AG04450 (cell line): ENCODE results near the gene NBPF3. TPM values are rescaled to one million over a fixed set of nuclear protein-coding genes. Genes with fewer than 3 reads are reported as not detected.
"Not testable (repeated sequence)": the region's sequence is repeated elsewhere in the genome, so short reads cannot be mapped to it uniquely, and the experiment has no call there.

Experiments used
- CTCF ChIA-PET: fragments of 300-600, 350-600 bp; formaldehyde crosslinking; extraction: SDS; loops from one replicate; lab custom pipeline; 2022; ENCODE audit warnings: antibody characterized with exemption, inconsistent platforms; lab: Charles Lee
- POLR2A ChIA-PET: fragments of 350-600 bp; formaldehyde crosslinking; extraction: SDS; loops from one replicate; lab custom pipeline; 2021; ENCODE audit warnings: antibody characterized with exemption, inconsistent platforms; lab: Yijun Ruan, JAX
- DNase-seq: peaks from one replicate; pipeline ENCODE4 v3.0.0-alpha.2; 2011; ENCODE audit warnings: low read depth, low spot score
- H3K27ac ChIP-seq: one replicate; pipeline ENCODE4 v1.5.1; 2012; ENCODE audit warnings: low read depth, low read length, control low read depth
- H3K27me3 ChIP-seq: one replicate; pipeline ENCODE4 v1.6.0; 2012; ENCODE audit warnings: low read length; ENCODE audit not compliant: control insufficient read depth, insufficient read depth
- H3K4me3 ChIP-seq: 2 replicates; pipeline ENCODE4 v1.5.1; 2011; ENCODE audit warnings: mild to moderate bottlenecking, low read depth, low read length, control low read depth
- H3K9me3 ChIP-seq: 2 replicates; pipeline ENCODE4 v1.5.1; 2012; ENCODE audit warnings: low read length; ENCODE audit not compliant: control insufficient read depth, insufficient read depth
- polyA plus RNA-seq: library from polyadenylated mRNA; depleted of rRNA; stranded (reverse); fragments of >200 nt; gene quantifications from 2 replicates; pipeline ENCODE4 v1.2.3, GENCODE V29; 2011
- TF ChIP-seq, protein P1 (sequence below): IDR thresholded peaks from 2 replicates; pipeline ENCODE4 v1.5.1; 2011; ENCODE audit warnings: low read depth, low read length, control low read depth, inconsistent platforms

Gene NBPF3
- polyA plus RNA-seq, 1 experiment: 23.8 TPM

DNA sequence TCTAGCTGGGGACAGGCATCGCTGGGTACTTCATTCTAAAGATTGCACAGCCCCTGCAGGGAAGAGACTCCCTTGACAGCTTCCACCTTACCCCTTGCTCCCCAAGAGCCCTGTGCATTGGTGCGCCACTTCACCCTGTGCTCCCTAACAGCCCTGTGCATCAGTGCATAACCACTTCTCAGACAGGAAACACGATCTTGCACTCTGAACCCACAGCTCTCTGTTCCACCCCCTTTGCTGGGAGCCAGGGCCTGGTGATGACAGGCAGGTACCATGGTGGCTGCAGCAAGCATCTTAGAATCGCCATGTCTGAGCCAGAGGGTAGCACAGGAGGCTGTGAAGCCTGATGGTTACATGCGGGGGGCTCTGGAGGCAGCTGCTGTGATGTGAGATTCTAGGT is 74.3 kb downstream of the NBPF3 start:
- H3K9me3 ChIP-seq: no peaks in the 10 kb centered on the region
- ChIA-PET POLR2A (no interaction called here), CTCF (interaction anchor here (1.0 kb wide), 1 partner anchor 81 kb away, joined by 3 read pairs; no protein-coding TSS in a partner anchor)
- TF ChIP-seq, protein P1, sequence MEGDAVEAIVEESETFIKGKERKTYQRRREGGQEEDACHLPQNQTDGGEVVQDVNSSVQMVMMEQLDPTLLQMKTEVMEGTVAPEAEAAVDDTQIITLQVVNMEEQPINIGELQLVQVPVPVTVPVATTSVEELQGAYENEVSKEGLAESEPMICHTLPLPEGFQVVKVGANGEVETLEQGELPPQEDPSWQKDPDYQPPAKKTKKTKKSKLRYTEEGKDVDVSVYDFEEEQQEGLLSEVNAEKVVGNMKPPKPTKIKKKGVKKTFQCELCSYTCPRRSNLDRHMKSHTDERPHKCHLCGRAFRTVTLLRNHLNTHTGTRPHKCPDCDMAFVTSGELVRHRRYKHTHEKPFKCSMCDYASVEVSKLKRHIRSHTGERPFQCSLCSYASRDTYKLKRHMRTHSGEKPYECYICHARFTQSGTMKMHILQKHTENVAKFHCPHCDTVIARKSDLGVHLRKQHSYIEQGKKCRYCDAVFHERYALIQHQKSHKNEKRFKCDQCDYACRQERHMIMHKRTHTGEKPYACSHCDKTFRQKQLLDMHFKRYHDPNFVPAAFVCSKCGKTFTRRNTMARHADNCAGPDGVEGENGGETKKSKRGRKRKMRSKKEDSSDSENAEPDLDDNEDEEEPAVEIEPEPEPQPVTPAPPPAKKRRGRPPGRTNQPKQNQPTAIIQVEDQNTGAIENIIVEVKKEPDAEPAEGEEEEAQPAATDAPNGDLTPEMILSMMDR: no peak
- no peak overlapping the region for H3K4me3 ChIP-seq
- H3K27ac ChIP-seq: no peak overlapping the region
- no peak for DNase-seq
- H3K27me3 ChIP-seq: peaks cover 39% of the 10 kb centered on the region

DNA sequence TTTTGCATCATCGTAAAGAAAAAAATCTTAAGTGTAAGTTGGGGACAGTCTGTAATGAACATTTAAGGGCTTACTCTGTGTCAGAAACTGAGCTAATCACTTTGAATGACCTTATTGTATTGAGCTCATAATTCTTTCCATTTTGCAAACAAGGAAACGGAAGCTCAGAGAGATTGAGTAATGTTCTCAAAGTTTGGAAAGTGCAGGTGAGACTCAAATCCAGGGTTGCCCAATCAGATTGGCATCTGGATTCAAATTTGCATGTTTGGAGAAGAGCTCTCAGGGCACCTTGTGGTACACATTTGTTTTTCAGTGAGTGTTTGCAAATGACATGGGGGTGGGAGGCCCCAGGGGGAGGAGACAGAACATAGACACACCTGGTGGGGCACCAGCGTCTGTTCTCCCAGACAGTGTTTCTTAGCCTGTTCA is 77.2 kb downstream of the NBPF3 start:
- no peak for DNase-seq
- Histone ChIP-seq H3K27ac (no peak overlapping the region), H3K9me3 (no peaks in the 10 kb centered on the region), H3K27me3 (peaks cover 27% of the 10 kb centered on the region), H3K4me3 (no peak overlapping the region)
- ChIA-PET CTCF (no interaction called here), POLR2A (no interaction called here)
- TF ChIP-seq, protein P1: no peak

DNA sequence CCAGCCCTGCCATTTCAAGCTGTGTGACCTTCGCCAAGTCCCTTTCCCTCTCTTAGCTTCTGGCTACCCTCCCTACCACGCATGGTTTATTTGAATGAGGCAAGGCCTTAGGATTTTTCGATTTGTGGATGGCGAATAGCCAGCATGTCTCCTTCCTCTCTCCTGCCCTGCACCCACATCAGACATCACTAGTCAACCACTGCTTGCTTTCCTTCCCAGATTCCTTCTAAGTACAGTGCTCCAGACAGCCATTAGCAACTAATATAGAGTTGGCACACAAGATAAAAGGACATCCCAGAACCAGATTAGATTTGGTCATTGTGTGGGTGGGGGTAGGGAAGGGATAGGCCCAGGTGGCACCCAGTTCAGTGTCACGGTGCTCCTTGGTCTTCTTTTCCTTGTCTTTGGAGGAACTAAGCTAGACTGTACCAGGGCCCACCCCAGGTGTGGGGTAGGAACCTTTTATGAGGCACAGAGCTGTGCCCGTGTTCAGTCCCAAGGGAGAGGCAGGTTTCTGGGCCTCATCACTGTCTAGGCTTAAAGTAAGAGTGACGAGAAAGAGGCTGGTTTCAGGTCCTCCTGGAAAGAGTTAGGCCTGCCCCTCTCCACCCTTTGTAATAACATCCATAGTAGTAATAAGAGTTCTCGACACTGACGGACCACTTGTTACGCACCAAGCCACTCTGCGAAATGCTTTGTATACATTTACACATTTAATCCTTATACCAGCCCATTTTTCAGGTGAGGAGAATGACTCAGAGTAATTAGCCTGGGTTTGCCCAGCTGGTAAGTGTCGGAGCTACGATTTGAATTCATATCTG is 77.9 kb downstream of the NBPF3 start:
- Histone ChIP-seq H3K27ac (no peak overlapping the region), H3K27me3 (peaks cover 25% of the 10 kb centered on the region), H3K9me3 (no peaks in the 10 kb centered on the region), H3K4me3 (no peak overlapping the region)
- ChIA-PET POLR2A (no interaction called here), CTCF (interaction anchor here (0.6 to 1.4 kb wide), 2 partner anchors 149 to 593 kb away, joined by 3 to 4 read pairs; no protein-coding TSS in a partner anchor)
- no peak for DNase-seq
- TF ChIP-seq, protein P1: no peak

DNA sequence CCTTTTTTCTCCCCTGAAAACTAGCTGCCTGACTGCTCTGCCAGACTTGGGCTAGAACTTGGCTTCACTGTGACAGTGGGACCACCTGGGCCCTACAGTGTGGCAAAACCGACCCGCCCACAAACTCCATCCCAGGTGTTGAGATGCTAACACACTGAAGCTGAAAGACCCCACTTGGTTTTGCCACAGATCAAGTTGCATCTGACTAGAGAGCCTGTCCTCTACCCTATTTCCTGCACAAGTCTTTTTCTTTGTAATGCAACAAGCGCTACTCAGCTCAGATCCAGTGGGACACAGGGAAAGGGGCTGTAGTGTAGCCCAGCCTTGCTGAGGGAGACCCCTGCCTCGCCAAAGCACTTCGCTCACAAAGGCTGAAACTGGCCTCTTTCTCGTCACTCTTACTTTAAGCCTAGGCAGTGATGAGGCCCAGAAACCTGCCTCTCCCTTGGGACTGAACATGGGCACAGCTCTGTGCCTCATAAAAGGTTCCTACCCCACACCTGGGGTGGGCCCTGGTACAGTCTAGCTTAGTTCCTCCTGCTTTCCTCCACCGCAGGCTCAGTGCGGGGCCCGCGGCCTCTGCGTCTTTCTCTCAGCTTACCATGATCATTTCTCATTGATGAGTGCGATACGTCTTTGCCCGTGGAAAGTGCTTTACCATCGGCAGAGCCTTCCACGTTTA is 79.0 kb downstream of the NBPF3 start:
- no peak for DNase-seq
- POLR2A ChIA-PET: no interaction called here
- TF ChIP-seq, protein P1: no peak

DNA sequence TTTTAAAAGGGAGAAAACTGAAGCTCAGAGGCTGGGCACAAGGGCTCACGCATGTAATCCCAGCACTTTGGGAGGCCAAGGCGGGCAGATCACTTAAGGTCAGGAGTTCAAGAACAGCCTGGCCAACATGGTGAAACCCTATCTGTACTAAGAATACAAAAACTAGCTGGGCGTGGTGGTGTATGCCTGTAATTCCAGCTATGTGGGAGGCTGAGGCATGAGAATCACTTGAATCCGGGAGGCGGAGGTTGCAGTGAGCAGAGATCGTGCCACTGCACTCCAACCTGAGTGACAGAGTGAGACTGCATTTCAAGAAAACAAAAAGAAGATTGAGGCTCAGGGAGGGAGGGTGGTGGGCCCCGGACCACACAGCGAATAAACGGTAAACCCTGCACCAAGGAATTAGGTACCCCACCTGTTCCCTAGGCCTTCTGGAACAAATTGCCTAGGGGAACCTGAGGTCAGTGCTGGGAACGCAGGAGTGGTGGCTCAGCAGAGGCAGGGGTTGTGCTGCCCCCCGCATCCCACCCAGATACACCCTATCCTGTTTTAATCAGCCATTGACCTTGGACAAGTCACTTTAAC is 79.6 kb downstream of the NBPF3 start:
- not testable (repeated sequence) for H3K27ac ChIP-seq, H3K4me3 ChIP-seq, H3K9me3 ChIP-seq, DNase-seq
- POLR2A ChIA-PET: interaction anchor here (0.7 kb wide), 1 partner anchor 442 kb away, joined by 4 read pairs; no protein-coding TSS in a partner anchor
- CTCF ChIA-PET: interaction anchor here (1.4 kb wide), 1 partner anchor 15 kb away, joined by 3 read pairs; no protein-coding TSS in a partner anchor
- H3K27me3 ChIP-seq: peaks cover 12% of the 10 kb centered on the region

More for the DNA sequence above, 79.0 kb downstream of the NBPF3 start:
- Histone ChIP-seq H3K9me3 (no peaks in the 10 kb centered on the region), H3K4me3 (no peak overlapping the region), H3K27ac (no peak overlapping the region), H3K27me3 (peaks cover 18% of the 10 kb centered on the region)
- CTCF ChIA-PET: interaction anchor here (0.9 to 1.4 kb wide), 3 partner anchors 10 to 150 kb away, joined by 3 to 4 read pairs (median 3); no protein-coding TSS in a partner anchor
